Transverse colon (tissue), 3 donors: ENCODE results near the gene GSTK1.

Experiments
- POLR2A ChIP-seq: fragments of 450-650 bp; IDR thresholded peaks from one replicate; pipeline ENCODE4 v1.6.1; 2016; ENCODE audit warnings: antibody characterized with exemption, mild to moderate bottlenecking, moderate library complexity
- TF ChIP-seq, protein P1 (sequence below), 5 experiments: fragments of 200-600 bp in 3 of 5; fragments of 450-650 bp in 2 of 5; sonication (generic) in 3 of 5; IDR thresholded peaks; 1 replicate in 2 of 5; 2 replicates in 3 of 5; pipeline ENCODE4 v1.5.1; 2016 to 2017; ENCODE audit warnings: antibody characterized with exemption in 5 of 5, inconsistent platforms in 3 of 5, mild to moderate bottlenecking in 2 of 5, moderate library complexity in 1 of 5

DNA sequence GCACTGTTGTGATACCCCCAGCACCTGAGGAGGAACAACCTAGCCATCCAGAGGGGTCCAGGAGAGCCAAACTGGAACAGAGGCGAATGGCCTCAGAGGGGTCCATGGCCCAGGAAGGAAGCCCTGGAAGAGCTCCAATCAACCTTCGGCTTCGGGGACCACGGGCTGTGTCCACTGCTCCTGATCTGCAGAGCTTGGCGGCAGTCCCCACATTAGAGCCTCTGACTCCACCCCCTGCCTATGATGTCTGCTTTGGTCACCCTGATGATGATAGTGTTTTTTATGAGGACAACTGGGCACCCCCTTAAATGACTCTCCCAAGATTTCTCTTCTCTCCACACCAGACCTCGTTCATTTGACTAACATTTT, 23.3 kb downstream of the GSTK1 start:
- TF ChIP-seq, protein P1, sequence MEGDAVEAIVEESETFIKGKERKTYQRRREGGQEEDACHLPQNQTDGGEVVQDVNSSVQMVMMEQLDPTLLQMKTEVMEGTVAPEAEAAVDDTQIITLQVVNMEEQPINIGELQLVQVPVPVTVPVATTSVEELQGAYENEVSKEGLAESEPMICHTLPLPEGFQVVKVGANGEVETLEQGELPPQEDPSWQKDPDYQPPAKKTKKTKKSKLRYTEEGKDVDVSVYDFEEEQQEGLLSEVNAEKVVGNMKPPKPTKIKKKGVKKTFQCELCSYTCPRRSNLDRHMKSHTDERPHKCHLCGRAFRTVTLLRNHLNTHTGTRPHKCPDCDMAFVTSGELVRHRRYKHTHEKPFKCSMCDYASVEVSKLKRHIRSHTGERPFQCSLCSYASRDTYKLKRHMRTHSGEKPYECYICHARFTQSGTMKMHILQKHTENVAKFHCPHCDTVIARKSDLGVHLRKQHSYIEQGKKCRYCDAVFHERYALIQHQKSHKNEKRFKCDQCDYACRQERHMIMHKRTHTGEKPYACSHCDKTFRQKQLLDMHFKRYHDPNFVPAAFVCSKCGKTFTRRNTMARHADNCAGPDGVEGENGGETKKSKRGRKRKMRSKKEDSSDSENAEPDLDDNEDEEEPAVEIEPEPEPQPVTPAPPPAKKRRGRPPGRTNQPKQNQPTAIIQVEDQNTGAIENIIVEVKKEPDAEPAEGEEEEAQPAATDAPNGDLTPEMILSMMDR (IDR thresholded peaks at IDR 0.05): no peak
- TF ChIP-seq POLR2A: no peak
